HAP-1 (cell line): ENCODE results near the gene OTOGL.
"Not testable (repeated sequence)": the region's sequence is repeated elsewhere in the genome, so short reads cannot be mapped to it uniquely, and the experiment has no call there.

Experiments used
- DNase-seq, 2 experiments: peaks; one replicate each; pipeline ENCODE4 v3.0.0-alpha.2; 2016 to 2020; ENCODE audit warnings: low spot score in 2 of 2
- H3K27me3 ChIP-seq: fragments of 250-450 bp; sonication (Bioruptor Pico); 2 replicates; pipeline ENCODE4 v1.5.1; 2020; ENCODE audit warnings: low read depth, mild to moderate bottlenecking, moderate library complexity
- H3K36me3 ChIP-seq: fragments of 250-450 bp; sonication (Bioruptor Pico); replicated peaks from 2 replicates; pipeline ENCODE4 v1.5.1; 2020; ENCODE audit warnings: mild to moderate bottlenecking
- H3K4me1 ChIP-seq: fragments of 250-450 bp; sonication (Bioruptor Pico); 2 replicates; pipeline ENCODE4 v1.5.1; 2020; ENCODE audit warnings: mild to moderate bottlenecking
- H3K4me3 ChIP-seq: fragments of 250-450 bp; sonication (Bioruptor Pico); 2 replicates; pipeline ENCODE4 v1.5.1; 2020; ENCODE audit warnings: mild to moderate bottlenecking, moderate library complexity
- H3K9me3 ChIP-seq: fragments of 250-450 bp; sonication (Bioruptor Pico); 2 replicates; pipeline ENCODE4 v1.5.1; 2020; ENCODE audit warnings: mild to moderate bottlenecking, moderate library complexity
- in situ Hi-C: fragments of 300-500 bp; cut with MboI; formaldehyde crosslinking; loops from 3 replicates; pipeline ENCODE4 v1.14.3; 2020; ENCODE audit warnings: low sequenced_read_pairs, inconsistent platforms, mixed read lengths

The OTOGL gene

DNA sequence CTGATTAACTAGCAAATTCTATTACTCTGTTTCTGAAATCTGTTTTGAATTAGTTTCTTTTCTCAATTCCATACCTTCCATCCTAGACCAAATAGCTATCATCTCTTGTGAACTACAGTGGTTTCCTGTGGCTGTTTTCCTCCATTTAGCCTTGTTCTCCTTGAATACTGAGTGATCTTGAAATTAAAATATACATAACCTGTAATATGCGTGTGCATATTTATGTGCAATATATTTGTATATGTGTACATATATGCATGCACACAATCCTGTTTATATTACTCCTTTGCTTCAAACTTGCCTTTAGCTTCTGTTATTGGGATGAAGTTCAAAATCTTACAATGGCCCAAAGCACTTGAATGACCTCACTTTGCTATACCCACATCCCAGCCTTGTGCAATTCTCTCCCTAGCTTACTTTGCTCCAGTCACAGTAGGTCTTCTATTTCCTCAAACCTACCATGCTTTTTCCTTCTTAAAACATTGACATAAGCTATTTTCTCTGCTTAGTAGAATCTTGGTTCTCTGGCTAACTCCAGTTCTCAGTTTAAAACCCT is 99.5 kb downstream of the OTOGL start:
- Histone ChIP-seq H3K4me1 (peaks cover 12% of the 10 kb centered on the region), H3K4me3 (no peak overlapping the region), H3K27me3 (no peaks in the 10 kb centered on the region), H3K36me3 (0 out of 2 replicates have a peak, but pooled peaks cover 3% of the 10 kb centered on the region), H3K9me3 (no peaks in the 10 kb centered on the region)
- in situ Hi-C loops, result loop anchor here (25.0 kb wide), 1 partner anchor 637 kb away; no protein-coding TSS in a partner anchor
- no peak for DNase-seq

DNA sequence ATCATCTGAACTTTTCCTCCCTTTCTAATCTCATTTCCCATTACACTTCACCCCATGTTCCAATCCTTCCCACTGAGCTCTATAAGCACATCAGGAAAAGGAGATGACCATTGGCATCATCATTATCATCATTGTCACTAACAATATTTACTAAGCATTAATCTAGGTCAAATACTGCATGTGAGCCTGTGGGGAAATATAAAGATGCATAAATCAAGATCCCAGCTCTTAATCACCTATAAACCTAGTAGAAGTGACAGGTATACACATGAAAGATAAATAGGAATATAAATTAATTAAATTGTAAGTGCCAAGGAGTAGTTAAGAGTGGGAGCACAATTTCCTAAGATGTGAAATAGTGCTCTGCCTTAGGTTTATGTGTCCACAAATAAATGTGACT is 100.6 kb downstream of the OTOGL start:
- no peak for DNase-seq
- H3K9me3 ChIP-seq, result no peaks in the 10 kb centered on the region
- peaks cover 12% of the 10 kb centered on the region for H3K4me1 ChIP-seq
- in situ Hi-C loops, result loop anchor here (25.0 kb wide), 1 partner anchor 638 kb away; no protein-coding TSS in a partner anchor
- H3K27me3 ChIP-seq, result no peaks in the 10 kb centered on the region
- H3K4me3 ChIP-seq, result no peak overlapping the region
- 0 out of 2 replicates have a peak, but pooled peaks cover 3% of the 10 kb centered on the region for H3K36me3 ChIP-seq

DNA sequence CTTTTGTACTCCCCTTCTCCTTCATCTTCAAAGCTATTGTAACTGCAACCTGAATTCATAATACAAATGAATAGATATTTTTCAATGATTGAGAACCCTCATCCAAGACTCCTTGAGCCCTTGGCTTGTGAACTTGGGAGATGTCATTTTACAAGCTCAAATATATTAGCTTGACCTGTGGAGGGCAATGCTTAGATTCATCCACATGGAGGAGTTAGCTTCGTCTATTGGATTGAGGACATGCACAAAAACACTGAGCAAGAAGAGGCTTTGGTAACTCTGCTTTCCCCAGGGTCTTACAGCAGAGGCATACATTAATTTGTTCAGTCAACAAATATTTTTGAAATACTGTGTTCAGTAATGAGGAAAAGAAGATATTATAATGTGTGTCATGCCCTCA is 101.1 kb downstream of the OTOGL start:
- H3K4me1 ChIP-seq, result peaks cover 12% of the 10 kb centered on the region
- no peak overlapping the region for H3K4me3 ChIP-seq
- in situ Hi-C loops, result no loop called here
- DNase-seq, result no peak
- no peaks in the 10 kb centered on the region for H3K27me3 ChIP-seq
- H3K36me3 ChIP-seq, result 0 out of 2 replicates have a peak, but pooled peaks cover 3% of the 10 kb centered on the region
- no peaks in the 10 kb centered on the region for H3K9me3 ChIP-seq

DNA sequence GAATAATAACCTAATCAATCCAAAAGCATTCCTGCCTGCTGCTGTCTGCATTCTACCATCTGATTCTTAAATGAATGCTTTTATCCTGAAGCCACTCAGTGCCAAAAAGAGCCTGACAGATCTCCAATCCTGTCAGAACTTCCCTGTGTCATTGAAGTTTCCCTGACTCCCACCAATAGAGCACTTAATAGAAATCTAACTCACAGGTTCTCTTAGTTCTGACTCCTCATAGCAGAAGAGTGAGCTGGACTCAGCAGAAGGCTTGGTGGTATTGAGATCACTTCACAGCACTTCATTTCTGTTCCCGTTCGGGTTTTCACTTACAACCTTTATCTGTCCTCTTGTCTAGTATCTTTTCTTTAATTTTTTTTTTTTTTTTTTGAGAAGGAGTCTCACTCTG is 102.6 kb downstream of the OTOGL start:
- Histone ChIP-seq H3K4me1 (peaks cover 17% of the 10 kb centered on the region), H3K36me3 (0 out of 2 replicates have a peak, but pooled peaks cover 3% of the 10 kb centered on the region), H3K9me3 (no peaks in the 10 kb centered on the region), H3K4me3 (no peak overlapping the region), H3K27me3 (no peaks in the 10 kb centered on the region)
- in situ Hi-C loops, result no loop called here
- DNase-seq, result no peak

DNA sequence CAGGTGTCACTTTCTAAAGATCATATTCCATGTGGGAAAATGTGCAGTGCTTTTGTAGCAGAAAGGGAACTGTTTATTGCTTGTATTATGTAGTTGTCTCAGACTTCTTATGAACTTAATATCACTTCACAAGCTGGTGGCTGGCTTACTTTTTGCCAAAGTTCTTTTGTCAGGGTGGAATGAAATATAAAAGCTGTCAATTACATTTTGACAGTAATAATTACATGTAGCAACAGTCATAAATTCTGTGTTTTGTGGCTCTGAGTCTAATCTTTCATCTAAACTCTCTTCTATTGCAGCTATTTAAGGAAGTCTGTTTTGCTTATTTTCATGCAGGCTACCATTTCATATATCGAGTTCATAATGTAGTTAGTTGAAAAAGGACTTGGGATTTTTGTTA is 106.6 kb downstream of the OTOGL start:
- in situ Hi-C loops, result no loop called here
- Histone ChIP-seq H3K4me3 (no peak overlapping the region), H3K4me1 (peaks cover 17% of the 10 kb centered on the region), H3K27me3 (no peaks in the 10 kb centered on the region), H3K9me3 (no peaks in the 10 kb centered on the region), H3K36me3 (no peaks in the 10 kb centered on the region)
- no peak for DNase-seq

DNA sequence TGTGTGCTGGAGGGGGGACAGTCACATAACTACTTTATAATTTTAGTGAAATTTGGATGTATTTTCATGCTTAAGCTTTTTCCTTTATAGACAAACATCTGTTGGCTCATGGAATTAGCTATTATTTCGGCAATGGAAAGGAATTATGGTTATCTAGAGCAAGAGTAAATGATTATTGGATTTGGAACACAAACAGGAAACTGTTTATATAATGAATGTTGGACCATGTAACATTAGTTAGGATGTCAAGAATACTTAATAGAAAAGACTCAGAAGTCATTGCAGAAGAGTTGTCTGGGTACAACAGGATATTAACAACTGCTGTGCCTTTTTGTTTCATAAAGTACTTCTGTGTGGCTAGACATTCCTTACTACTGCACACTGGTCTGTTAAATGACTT is 108.7 kb downstream of the OTOGL start:
- H3K27me3 ChIP-seq, result no peaks in the 10 kb centered on the region
- H3K9me3 ChIP-seq, result no peaks in the 10 kb centered on the region
- H3K4me1 ChIP-seq, result peaks cover 11% of the 10 kb centered on the region
- no peak overlapping the region for H3K4me3 ChIP-seq
- in situ Hi-C loops, result no loop called here
- DNase-seq, result no peak
- H3K36me3 ChIP-seq, result no peaks in the 10 kb centered on the region

DNA sequence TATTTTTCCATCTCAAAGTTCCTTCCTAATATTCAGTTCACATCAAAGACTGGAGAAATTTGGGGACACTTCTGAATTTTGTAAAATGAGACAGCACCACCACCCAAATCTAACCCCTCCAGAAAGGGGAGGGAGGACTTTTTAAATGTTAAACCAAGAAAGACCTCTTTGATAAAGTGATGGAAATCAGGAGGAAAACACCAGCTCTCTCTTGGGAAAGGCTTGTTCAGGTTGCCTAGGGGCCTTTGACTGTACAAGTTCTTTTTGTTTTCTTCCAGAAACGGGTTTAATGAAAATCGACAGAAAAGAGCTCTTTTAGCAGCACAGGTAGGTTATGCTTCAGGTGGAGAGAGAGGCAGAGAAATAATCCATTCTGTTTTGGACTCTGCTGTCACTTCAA is 112.3 kb downstream of the OTOGL start:
- no peak for DNase-seq
- Histone ChIP-seq H3K4me3 (no peak overlapping the region), H3K4me1 (no peaks in the 10 kb centered on the region), H3K27me3 (no peaks in the 10 kb centered on the region), H3K36me3 (no peaks in the 10 kb centered on the region), H3K9me3 (no peaks in the 10 kb centered on the region)
- in situ Hi-C loops, result no loop called here

DNA sequence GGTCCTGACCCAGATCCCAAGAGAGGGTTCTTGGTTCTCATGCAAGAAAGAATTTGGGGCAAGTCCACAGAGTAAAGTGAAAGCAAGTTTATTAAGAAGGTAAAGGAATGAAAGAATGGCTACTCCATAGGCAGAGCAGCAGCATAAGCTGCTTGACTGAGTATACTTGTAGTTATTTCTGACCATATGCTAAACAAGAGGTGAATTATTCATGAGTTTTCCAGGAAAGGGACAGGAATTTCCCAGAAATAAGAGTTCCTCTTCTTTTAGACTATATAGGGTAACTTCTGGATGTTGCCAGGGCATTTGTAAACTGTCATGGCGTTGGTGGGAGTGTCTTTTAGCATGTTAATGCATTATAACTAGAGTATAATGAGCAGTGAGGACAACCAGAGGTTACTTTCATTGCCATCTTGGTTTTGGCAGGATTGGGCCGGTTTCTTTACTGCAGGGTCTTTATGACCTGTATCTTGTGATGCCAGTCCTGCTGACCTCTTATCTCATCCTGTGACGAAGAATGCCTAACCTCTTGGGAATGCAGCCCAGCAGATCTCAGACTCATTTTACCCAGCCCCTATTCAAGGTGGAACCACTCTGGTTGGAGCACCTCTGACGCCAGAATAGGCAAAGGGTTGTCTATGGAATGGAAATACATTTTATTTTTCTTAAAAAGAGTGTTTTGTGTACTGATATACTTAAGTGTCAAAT is 113.8 kb downstream of the OTOGL start:
- H3K9me3 ChIP-seq, result no peaks in the 10 kb centered on the region
- in situ Hi-C loops, result no loop called here
- no peaks in the 10 kb centered on the region for H3K4me1 ChIP-seq
- DNase-seq, result no peak
- H3K27me3 ChIP-seq, result no peaks in the 10 kb centered on the region
- H3K4me3 ChIP-seq, result no peak overlapping the region
- H3K36me3 ChIP-seq, result no peaks in the 10 kb centered on the region

DNA sequence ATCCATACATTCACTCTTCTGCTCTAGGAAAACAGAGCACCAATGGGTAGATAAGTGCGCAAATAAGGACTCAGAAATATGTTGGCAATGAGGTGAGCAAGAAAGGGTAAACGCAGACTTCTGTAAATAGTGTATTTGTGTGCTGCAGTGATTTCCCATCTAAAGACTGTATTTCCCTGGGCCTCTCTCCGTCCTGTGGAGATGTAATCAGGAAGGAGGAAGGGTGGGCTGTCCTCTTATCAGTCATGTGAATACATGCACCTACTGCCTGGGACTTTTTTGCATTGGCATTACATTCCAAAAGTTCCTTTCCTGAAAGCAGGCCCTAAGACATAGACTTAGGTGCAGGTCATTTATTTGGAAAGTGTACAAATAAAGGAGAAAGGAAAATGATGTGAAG is 114.5 kb downstream of the OTOGL start:
- in situ Hi-C loops, result no loop called here
- no peaks in the 10 kb centered on the region for H3K4me1 ChIP-seq
- H3K9me3 ChIP-seq, result no peaks in the 10 kb centered on the region
- no peak overlapping the region for H3K4me3 ChIP-seq
- no peak for DNase-seq
- H3K27me3 ChIP-seq, result no peaks in the 10 kb centered on the region
- no peaks in the 10 kb centered on the region for H3K36me3 ChIP-seq

DNA sequence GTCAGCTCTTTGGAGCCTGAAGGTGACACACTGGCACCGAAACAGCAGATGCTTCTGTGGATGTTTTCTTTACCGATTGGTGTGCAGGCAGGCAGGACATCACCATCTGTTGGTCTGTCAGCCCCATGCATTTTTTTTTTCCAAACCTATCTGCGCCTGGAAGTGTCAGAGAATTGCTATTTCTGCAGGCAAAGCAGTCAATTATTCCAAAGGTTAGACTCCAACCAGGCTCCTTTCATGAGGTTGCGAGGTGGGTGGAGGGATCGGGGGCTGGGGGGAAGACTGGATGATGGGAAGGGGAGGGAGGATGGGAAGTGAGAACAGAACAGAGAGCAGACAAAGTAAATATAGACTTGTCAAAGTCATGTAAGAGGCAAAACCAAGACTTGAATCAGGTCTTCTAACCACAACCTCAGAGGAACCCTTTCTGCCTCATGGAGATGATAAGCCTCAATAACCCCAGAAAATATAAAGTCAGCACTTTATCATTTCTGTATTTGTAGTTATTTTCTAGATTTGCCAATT is 117.7 kb downstream of the OTOGL start:
- Histone ChIP-seq H3K4me1 (no peaks in the 10 kb centered on the region), H3K27me3 (no peaks in the 10 kb centered on the region), H3K9me3 (no peaks in the 10 kb centered on the region), H3K4me3 (no peak overlapping the region), H3K36me3 (no peaks in the 10 kb centered on the region)
- peak in 1 of 2 experiments; percentile 10 for DNase-seq
- in situ Hi-C loops, result no loop called here

DNA sequence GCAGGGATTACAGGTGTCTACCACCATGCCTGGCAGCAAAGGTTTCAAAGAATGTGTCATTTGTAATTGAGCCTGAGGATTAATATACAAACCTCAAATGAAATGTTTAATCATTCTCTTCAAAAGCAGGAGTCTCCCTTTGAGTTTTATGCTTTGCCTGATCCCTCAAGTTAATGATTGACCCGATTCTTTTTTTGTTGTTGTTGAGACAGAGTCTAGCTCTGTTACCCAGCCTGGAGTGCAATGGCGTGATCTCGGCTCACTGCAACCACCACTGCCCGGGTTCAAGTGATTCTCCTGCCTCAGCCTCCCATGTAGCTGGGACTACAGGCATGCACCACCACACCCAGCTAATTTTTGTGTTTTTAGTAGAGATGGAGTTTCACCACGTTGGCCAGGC is 119.6 kb downstream of the OTOGL start:
- H3K4me3 ChIP-seq, H3K36me3 ChIP-seq, H3K9me3 ChIP-seq, DNase-seq, H3K27me3 ChIP-seq, H3K4me1 ChIP-seq, in situ Hi-C loops: not testable (repeated sequence)

DNA sequence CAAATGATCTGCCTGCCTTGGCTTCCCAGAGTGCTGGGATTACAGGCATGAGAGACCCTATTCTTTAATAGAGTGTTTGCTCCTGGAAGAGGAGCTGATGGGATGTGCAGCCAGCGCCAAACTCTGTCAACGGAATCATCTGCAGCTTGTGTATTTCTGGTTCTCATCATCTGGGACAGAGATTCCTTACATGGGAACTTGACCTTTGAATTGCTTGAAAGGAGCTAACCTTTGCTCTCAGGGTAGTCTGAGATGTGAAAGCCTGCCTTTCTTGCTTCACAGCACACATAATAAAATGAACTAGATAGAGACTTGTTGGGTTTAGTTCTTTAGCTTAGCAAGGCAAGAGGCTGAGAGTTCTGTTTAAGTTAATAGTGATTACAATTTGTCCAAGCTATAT is 120.0 kb downstream of the OTOGL start:
- DNase-seq, result no peak
- H3K36me3 ChIP-seq, result no peaks in the 10 kb centered on the region
- in situ Hi-C loops, result no loop called here
- no peaks in the 10 kb centered on the region for H3K9me3 ChIP-seq
- no peak overlapping the region for H3K4me3 ChIP-seq
- no peaks in the 10 kb centered on the region for H3K4me1 ChIP-seq
- H3K27me3 ChIP-seq, result no peaks in the 10 kb centered on the region

DNA sequence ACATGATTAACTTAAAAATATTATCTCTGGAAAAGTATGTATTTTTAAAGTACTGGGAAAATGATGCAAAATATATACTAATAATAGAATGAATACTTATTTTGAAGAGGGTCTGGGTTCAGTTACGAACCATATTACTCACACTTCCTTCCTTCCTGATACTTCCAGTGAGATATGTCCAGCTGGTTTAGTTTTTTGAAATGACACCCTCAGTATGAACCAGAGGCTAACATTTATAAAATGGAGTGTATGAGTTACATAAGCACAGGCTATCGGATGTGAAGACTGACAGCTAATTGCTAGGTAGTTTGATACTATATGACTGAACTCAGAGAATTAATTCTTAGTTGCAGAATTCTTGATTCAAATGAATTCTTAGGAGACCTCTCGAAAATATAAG is 122.9 kb downstream of the OTOGL start:
- no peaks in the 10 kb centered on the region for H3K9me3 ChIP-seq
- no peaks in the 10 kb centered on the region for H3K4me1 ChIP-seq
- in situ Hi-C loops, result no loop called here
- no peak for DNase-seq
- H3K36me3 ChIP-seq, result no peaks in the 10 kb centered on the region
- H3K4me3 ChIP-seq, result no peak overlapping the region
- no peaks in the 10 kb centered on the region for H3K27me3 ChIP-seq

DNA sequence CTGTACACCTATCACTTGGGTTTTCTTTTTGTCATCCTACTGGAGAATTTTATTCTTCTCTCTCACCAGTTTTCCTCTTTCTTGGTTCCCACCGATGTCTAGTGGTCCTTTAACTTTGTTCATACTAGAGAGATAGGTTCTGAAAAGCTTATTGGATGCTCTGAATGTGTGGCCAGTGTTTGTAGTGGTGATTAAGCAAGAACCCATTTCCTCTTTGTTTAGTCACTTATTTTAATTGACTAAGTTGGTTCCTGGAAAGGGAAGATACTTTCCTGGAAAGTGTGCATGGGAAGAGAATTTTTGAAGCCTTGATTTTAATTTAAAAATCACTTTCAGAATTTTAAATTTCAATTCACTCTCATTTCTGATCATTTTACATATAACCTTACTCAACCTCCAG is 127.2 kb downstream of the OTOGL start:
- no peaks in the 10 kb centered on the region for H3K4me1 ChIP-seq
- H3K4me3 ChIP-seq, result no peak overlapping the region
- in situ Hi-C loops, result no loop called here
- no peaks in the 10 kb centered on the region for H3K27me3 ChIP-seq
- DNase-seq, result no peak
- H3K36me3 ChIP-seq, result no peaks in the 10 kb centered on the region
- H3K9me3 ChIP-seq, result no peaks in the 10 kb centered on the region
